ENCODE measurements around the gene KCNMA1.

KCNMA1 gene

DNA sequence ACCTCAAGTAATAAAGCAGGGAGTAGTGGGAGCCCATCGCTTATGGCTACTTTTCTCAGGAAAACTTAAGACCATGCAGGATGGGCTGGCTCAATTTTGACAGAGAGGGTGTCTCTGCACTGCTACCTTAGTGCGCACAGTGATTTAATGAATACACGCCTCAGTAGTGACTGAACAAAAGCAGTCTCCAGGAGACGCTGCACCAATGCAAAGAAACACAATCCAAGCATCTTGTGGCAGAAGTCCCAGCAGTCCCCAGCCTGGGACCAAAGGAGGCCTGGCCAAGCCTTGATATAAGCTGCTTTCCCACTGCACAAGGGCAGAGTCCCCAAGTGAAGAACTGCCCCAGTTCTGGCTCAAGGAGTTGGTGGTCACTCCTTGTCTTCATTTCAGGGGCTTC is 368.9 kb downstream of the KCNMA1 start:
- no peak overlapping the region for H3K4ac ChIP-seq (ENCODE audit: low read length)
- H2BK120ac ChIP-seq (ENCODE audit: low read depth, low read length), result no peak overlapping the region
- no peak overlapping the region for H2BK15ac ChIP-seq (ENCODE audit: low read length)
- H3K36me3 ChIP-seq (replicated peaks in 1 of 2; ENCODE audit: control insufficient read depth in 2 of 2, insufficient read depth in 2 of 2, low read length in 2 of 2), result no peaks in the 10 kb centered on the region
- H3K9me3 ChIP-seq (replicated peaks in 1 of 2; ENCODE audit: control insufficient read depth in 2 of 2, insufficient read depth in 1 of 2, low read depth in 1 of 2, low read length in 2 of 2), result no peaks in the 10 kb centered on the region
- H3K9ac ChIP-seq (ENCODE audit: low read depth, low read length, poor library complexity), result no peak overlapping the region
- H3K4me3 ChIP-seq (ENCODE audit: low read length in 2 of 2), result no peak overlapping the region
- H3K23ac ChIP-seq (ENCODE audit: low read depth, low read length, poor library complexity), result no peak overlapping the region
- no peak overlapping the region for H2AK5ac ChIP-seq (ENCODE audit: low read depth, low read length)
- no peaks in the 10 kb centered on the region for H3K79me1 ChIP-seq (ENCODE audit: low read depth, low read length)
- no peak overlapping the region for H3K27ac ChIP-seq (replicated peaks; ENCODE audit: low read length)
- H3K4me2 ChIP-seq (ENCODE audit: insufficient read depth, low read length, poor library complexity, severe bottlenecking), result no peak overlapping the region
- no CpG with 5 or more reads among the region's 4 CpGs for WGBS, 2 donors (ENCODE audit: extremely low coverage in 2 of 2, insufficient read length in 2 of 2, insufficient replicate concordance in 1 of 2)
- no peak overlapping the region for H3K14ac ChIP-seq (ENCODE audit: low read length)
- no peak for DNase-seq (ENCODE audit: low spot score)
- H3K27me3 ChIP-seq (ENCODE audit: control insufficient read depth in 3 of 3, insufficient read depth in 3 of 3, low read depth in 1 of 3, low read length in 3 of 3), result no peaks in the 10 kb centered on the region
- no peak overlapping the region for H2AFZ ChIP-seq (ENCODE audit: low read length)
- no peak overlapping the region for H2BK5ac ChIP-seq (ENCODE audit: low read length)
- H2BK12ac ChIP-seq (ENCODE audit: low read length), result no peak overlapping the region
- no peak overlapping the region for H3K18ac ChIP-seq (ENCODE audit: low read length)
- H3K4me1 ChIP-seq (ENCODE audit: control insufficient read depth in 2 of 2, insufficient read depth in 1 of 2, low read depth in 1 of 2, low read length in 2 of 2), result peaks cover 0 to 11% of the 10 kb centered on the region in 2 donors
- no peak overlapping the region for H4K8ac ChIP-seq (ENCODE audit: low read depth, low read length)
- H4K91ac ChIP-seq (ENCODE audit: low read depth, low read length, poor library complexity), result no peak overlapping the region

DNA sequence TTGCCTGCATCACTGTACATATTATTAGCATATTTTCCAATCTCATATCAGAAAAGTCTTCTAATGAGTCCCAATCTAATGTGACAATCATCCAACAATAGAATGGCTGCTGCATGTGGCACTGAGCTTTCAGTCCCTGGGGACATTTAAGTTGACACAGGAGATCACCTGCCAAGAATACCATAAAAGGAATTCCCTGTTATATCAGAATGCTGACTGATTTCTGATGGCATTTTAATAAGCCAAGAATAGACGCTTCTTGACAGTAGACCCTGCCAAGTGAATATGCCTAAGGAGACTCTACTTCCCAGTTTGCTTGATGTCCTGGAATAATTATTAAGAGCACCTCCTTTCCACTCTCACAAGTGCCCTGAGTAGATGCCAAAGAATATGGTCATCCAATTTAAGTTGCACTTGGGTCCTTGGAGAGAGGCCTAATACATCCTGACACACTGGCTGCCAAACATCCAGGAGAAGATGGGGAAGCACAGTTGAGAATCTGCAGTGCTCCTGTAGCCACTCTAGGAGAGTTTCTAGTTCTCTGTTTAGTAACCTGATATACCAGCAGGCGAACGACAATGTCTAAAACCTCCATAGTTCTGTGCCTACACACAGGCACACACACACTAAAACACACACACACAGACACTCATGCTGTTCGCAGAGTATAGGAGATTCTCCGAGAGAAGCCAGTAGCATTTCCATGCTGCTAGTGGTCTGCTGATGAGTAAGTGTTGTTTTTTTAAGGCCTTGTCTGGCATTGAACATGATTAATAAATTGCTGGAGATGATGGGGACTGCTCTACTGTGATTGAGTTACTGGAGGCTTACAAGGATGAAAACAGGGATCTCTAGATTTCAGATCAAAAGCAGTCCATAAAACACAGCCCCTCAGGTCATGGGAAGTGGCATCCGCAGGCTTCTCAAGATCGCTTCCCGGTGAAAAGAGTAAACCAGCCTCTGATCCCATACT is 369.6 kb downstream of the KCNMA1 start:
- Histone ChIP-seq H2BK12ac (ENCODE audit: low read length) (no peak overlapping the region), H3K9me3 (replicated peaks in 1 of 2; ENCODE audit: control insufficient read depth in 2 of 2, insufficient read depth in 1 of 2, low read depth in 1 of 2, low read length in 2 of 2) (no peaks in the 10 kb centered on the region), H3K27ac (replicated peaks; ENCODE audit: low read length) (no peak overlapping the region), H2BK120ac (ENCODE audit: low read depth, low read length) (no peak overlapping the region), H4K8ac (ENCODE audit: low read depth, low read length) (no peak overlapping the region), H3K4me2 (ENCODE audit: insufficient read depth, low read length, poor library complexity, severe bottlenecking) (no peak overlapping the region), H3K18ac (ENCODE audit: low read length) (no peak overlapping the region), H3K4me1 (ENCODE audit: control insufficient read depth in 2 of 2, insufficient read depth in 1 of 2, low read depth in 1 of 2, low read length in 2 of 2) (peaks cover 0 to 11% of the 10 kb centered on the region in 2 donors), H2BK15ac (ENCODE audit: low read length) (no peak overlapping the region), H3K27me3 (ENCODE audit: control insufficient read depth in 3 of 3, insufficient read depth in 3 of 3, low read depth in 1 of 3, low read length in 3 of 3) (no peaks in the 10 kb centered on the region), H3K4ac (ENCODE audit: low read length) (no peak overlapping the region), H3K36me3 (replicated peaks in 1 of 2; ENCODE audit: control insufficient read depth in 2 of 2, insufficient read depth in 2 of 2, low read length in 2 of 2) (no peaks in the 10 kb centered on the region), H3K9ac (ENCODE audit: low read depth, low read length, poor library complexity) (no peak overlapping the region), H4K91ac (ENCODE audit: low read depth, low read length, poor library complexity) (no peak overlapping the region), H3K14ac (ENCODE audit: low read length) (no peak overlapping the region), H2AK5ac (ENCODE audit: low read depth, low read length) (no peak overlapping the region), H3K4me3 (ENCODE audit: low read length in 2 of 2) (no peak overlapping the region), H2BK5ac (ENCODE audit: low read length) (no peak overlapping the region), H2AFZ (ENCODE audit: low read length) (no peak overlapping the region), H3K79me1 (ENCODE audit: low read depth, low read length) (no peaks in the 10 kb centered on the region), H3K23ac (ENCODE audit: low read depth, low read length, poor library complexity) (no peak overlapping the region)
- DNase-seq (ENCODE audit: low spot score), result no peak
- no CpG with 5 or more reads among the region's 8 CpGs for WGBS, 2 donors (ENCODE audit: extremely low coverage in 2 of 2, insufficient read length in 2 of 2, insufficient replicate concordance in 1 of 2)

DNA sequence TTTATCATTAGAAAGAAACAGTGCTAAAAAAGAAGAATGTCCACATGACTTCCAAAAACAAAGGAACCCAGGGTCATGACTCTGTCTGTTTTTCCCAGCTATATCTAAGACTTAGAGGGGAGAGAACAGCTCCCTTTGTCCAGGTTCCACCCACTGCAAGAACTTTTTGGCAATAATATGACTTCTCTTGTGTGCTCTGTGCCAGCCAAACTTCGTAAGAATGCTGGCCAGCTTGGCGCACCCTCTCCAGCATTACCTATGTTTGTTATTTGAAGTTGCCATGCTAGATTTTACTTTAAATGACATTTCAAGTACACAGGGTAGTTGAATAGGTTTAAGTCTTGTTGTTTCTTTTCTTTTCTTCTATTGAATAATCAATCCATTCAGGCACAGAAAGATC is 371.4 kb downstream of the KCNMA1 start:
- H2BK5ac ChIP-seq (ENCODE audit: low read length), result no peak overlapping the region
- no peaks in the 10 kb centered on the region for H3K9me3 ChIP-seq (replicated peaks in 1 of 2; ENCODE audit: control insufficient read depth in 2 of 2, insufficient read depth in 1 of 2, low read depth in 1 of 2, low read length in 2 of 2)
- no peak overlapping the region for H3K4me2 ChIP-seq (ENCODE audit: insufficient read depth, low read length, poor library complexity, severe bottlenecking)
- H3K79me1 ChIP-seq (ENCODE audit: low read depth, low read length), result no peaks in the 10 kb centered on the region
- H3K27me3 ChIP-seq (ENCODE audit: control insufficient read depth in 3 of 3, insufficient read depth in 3 of 3, low read depth in 1 of 3, low read length in 3 of 3), result no peaks in the 10 kb centered on the region
- H3K23ac ChIP-seq (ENCODE audit: low read depth, low read length, poor library complexity), result no peak overlapping the region
- peaks cover 0 to 11% of the 10 kb centered on the region in 2 donors for H3K4me1 ChIP-seq (ENCODE audit: control insufficient read depth in 2 of 2, insufficient read depth in 1 of 2, low read depth in 1 of 2, low read length in 2 of 2)
- WGBS, 2 donors (ENCODE audit: extremely low coverage in 2 of 2, insufficient read length in 2 of 2, insufficient replicate concordance in 1 of 2), result no CpG with 5 or more reads among the region's 2 CpGs
- no peak overlapping the region for H4K91ac ChIP-seq (ENCODE audit: low read depth, low read length, poor library complexity)
- H3K4ac ChIP-seq (ENCODE audit: low read length), result no peak overlapping the region
- H2AFZ ChIP-seq (ENCODE audit: low read length), result no peak overlapping the region
- H2AK5ac ChIP-seq (ENCODE audit: low read depth, low read length), result no peak overlapping the region
- no peak overlapping the region for H2BK120ac ChIP-seq (ENCODE audit: low read depth, low read length)
- H2BK12ac ChIP-seq (ENCODE audit: low read length), result no peak overlapping the region
- no peak overlapping the region for H3K27ac ChIP-seq (replicated peaks; ENCODE audit: low read length)
- no peak overlapping the region for H4K8ac ChIP-seq (ENCODE audit: low read depth, low read length)
- no peak overlapping the region for H3K9ac ChIP-seq (ENCODE audit: low read depth, low read length, poor library complexity)
- no peak overlapping the region for H3K18ac ChIP-seq (ENCODE audit: low read length)
- H3K4me3 ChIP-seq (ENCODE audit: low read length in 2 of 2), result no peak overlapping the region
- no peak overlapping the region for H3K14ac ChIP-seq (ENCODE audit: low read length)
- no peaks in the 10 kb centered on the region for H3K36me3 ChIP-seq (replicated peaks in 1 of 2; ENCODE audit: control insufficient read depth in 2 of 2, insufficient read depth in 2 of 2, low read length in 2 of 2)
- no peak overlapping the region for H2BK15ac ChIP-seq (ENCODE audit: low read length)
- no peak for DNase-seq (ENCODE audit: low spot score)

GRCh38 chr10:77264527-77264926 is 373.1 kb downstream of the KCNMA1 start:
- H3K79me1 ChIP-seq (ENCODE audit: low read depth, low read length), result no peaks in the 10 kb centered on the region
- H3K4me1 ChIP-seq (ENCODE audit: control insufficient read depth in 2 of 2, insufficient read depth in 1 of 2, low read depth in 1 of 2, low read length in 2 of 2), result peaks cover 0 to 11% of the 10 kb centered on the region in 2 donors
- no peak overlapping the region for H3K4me3 ChIP-seq (ENCODE audit: low read length in 2 of 2)
- no peak overlapping the region for H2BK120ac ChIP-seq (ENCODE audit: low read depth, low read length)
- no peak overlapping the region for H3K23ac ChIP-seq (ENCODE audit: low read depth, low read length, poor library complexity)
- H3K27me3 ChIP-seq (ENCODE audit: control insufficient read depth in 3 of 3, insufficient read depth in 3 of 3, low read depth in 1 of 3, low read length in 3 of 3), result no peaks in the 10 kb centered on the region
- no peak overlapping the region for H3K18ac ChIP-seq (ENCODE audit: low read length)
- H2BK12ac ChIP-seq (ENCODE audit: low read length), result no peak overlapping the region
- no peak overlapping the region for H3K4me2 ChIP-seq (ENCODE audit: insufficient read depth, low read length, poor library complexity, severe bottlenecking)
- no peak overlapping the region for H4K8ac ChIP-seq (ENCODE audit: low read depth, low read length)
- H2AK5ac ChIP-seq (ENCODE audit: low read depth, low read length), result no peak overlapping the region
- H3K14ac ChIP-seq (ENCODE audit: low read length), result no peak overlapping the region
- no peak overlapping the region for H2BK5ac ChIP-seq (ENCODE audit: low read length)
- no peaks in the 10 kb centered on the region for H3K36me3 ChIP-seq (replicated peaks in 1 of 2; ENCODE audit: control insufficient read depth in 2 of 2, insufficient read depth in 2 of 2, low read length in 2 of 2)
- no peak overlapping the region for H4K91ac ChIP-seq (ENCODE audit: low read depth, low read length, poor library complexity)
- no peak overlapping the region for H3K27ac ChIP-seq (replicated peaks; ENCODE audit: low read length)
- H2AFZ ChIP-seq (ENCODE audit: low read length), result no peak overlapping the region
- no peak overlapping the region for H3K9ac ChIP-seq (ENCODE audit: low read depth, low read length, poor library complexity)
- H2BK15ac ChIP-seq (ENCODE audit: low read length), result no peak overlapping the region
- no peaks in the 10 kb centered on the region for H3K9me3 ChIP-seq (replicated peaks in 1 of 2; ENCODE audit: control insufficient read depth in 2 of 2, insufficient read depth in 1 of 2, low read depth in 1 of 2, low read length in 2 of 2)
- WGBS, 2 donors (ENCODE audit: extremely low coverage in 2 of 2, insufficient read length in 2 of 2, insufficient replicate concordance in 1 of 2), result no CpG with 5 or more reads among the region's 3 CpGs
- no peak for DNase-seq (ENCODE audit: low spot score)
- no peak overlapping the region for H3K4ac ChIP-seq (ENCODE audit: low read length)

All from neuronal stem cell (in vitro differentiated cells).